Measurements from ENCODE around the gene TMEM217. TPM values are rescaled to one million over a fixed set of nuclear protein-coding genes. Genes with fewer than 3 reads are reported as not detected.

The TMEM217 gene
- total and polyA plus RNA-seq, 12 donors = 1.5 to 26.7 (median 5.6) TPM; not detected in 1

DNA sequence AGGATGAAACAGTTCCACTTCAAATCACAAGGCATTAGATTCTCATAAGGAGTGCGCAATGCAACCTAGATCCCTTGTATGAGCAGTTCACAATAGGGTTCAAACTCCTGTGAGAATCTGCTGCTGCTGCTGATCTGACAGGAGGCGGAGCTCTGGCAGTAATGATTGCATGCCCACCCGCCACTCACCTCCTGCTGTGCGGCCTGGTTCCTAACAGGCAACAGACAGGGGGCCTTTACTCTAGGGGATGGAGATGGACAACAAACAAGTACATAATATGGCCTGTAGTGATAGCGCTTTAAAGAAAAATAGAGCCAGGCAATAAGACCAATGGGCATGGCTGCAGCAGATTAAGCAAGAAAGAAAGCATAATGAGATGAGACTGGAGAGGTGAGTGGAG lies 3.1 kb downstream of the TMEM217 start:
- Histone ChIP-seq H3K9me3 (replicated peaks in 1 of 3) (no peaks in the 10 kb centered on the region), H3K27me3 (no peaks in the 10 kb centered on the region), H3K4me1 (replicated peaks in 1 of 2) (peaks cover 7 to 22% of the 10 kb centered on the region in 2 donors), H3K27ac (no peak overlapping the region), H3K4me3 (no peak overlapping the region), H3K36me3 (replicated peaks in 1 of 2) (no peaks in the 10 kb centered on the region)
- intact Hi-C loops (cut with DNase I) = no loop called here
- DNase-seq = no peak
- WGBS, 4 donors = 93 to 100% (median 96%) methylated on average over 5 of the region's 5 CpGs
- TF ChIP-seq, protein P1, sequence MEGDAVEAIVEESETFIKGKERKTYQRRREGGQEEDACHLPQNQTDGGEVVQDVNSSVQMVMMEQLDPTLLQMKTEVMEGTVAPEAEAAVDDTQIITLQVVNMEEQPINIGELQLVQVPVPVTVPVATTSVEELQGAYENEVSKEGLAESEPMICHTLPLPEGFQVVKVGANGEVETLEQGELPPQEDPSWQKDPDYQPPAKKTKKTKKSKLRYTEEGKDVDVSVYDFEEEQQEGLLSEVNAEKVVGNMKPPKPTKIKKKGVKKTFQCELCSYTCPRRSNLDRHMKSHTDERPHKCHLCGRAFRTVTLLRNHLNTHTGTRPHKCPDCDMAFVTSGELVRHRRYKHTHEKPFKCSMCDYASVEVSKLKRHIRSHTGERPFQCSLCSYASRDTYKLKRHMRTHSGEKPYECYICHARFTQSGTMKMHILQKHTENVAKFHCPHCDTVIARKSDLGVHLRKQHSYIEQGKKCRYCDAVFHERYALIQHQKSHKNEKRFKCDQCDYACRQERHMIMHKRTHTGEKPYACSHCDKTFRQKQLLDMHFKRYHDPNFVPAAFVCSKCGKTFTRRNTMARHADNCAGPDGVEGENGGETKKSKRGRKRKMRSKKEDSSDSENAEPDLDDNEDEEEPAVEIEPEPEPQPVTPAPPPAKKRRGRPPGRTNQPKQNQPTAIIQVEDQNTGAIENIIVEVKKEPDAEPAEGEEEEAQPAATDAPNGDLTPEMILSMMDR (IDR thresholded peaks at IDR 0.05) = no peak
- TF ChIP-seq POLR2A (IDR thresholded peaks at IDR 0.05) = no peak

DNA sequence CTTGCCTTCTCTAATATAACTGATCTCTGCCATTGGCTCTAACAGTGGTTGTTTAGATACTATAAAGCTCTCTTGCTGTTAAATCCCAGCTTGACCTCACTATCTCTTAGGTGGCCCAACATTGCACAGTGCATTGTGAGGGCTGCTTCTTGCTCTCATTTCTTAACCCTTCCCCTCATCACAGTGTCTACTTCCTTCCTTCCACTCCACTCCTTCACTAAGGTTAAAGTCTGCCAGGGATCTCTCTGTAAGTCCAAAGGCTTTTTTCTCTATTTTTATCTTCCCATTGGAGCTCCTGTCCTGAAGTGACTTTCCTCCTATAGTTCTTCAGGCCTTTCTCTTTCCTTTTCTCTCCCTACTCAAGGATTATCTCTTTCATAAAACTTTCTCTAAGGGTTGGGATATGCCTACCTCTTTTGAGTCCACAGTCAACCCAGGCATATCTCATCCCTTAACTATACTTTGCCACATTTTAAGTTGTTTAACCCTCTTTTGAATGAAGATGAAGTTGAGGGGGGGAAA lies 4.4 kb downstream of the TMEM217 start:
- H3K4me1 ChIP-seq (replicated peaks in 1 of 2) = peaks cover 3 to 9% of the 10 kb centered on the region in 2 donors
- no peaks in the 10 kb centered on the region for H3K27me3 ChIP-seq
- no peak overlapping the region for H3K27ac ChIP-seq
- intact Hi-C loops (cut with DNase I) = no loop called here
- no peaks in the 10 kb centered on the region for H3K9me3 ChIP-seq (replicated peaks in 1 of 3)
- no peak for DNase-seq
- no peak for TF ChIP-seq POLR2A (IDR thresholded peaks at IDR 0.05)
- TF ChIP-seq, protein P1 (IDR thresholded peaks at IDR 0.05) = no peak
- no peak overlapping the region for H3K4me3 ChIP-seq
- no peaks in the 10 kb centered on the region for H3K36me3 ChIP-seq (replicated peaks in 1 of 2)

DNA sequence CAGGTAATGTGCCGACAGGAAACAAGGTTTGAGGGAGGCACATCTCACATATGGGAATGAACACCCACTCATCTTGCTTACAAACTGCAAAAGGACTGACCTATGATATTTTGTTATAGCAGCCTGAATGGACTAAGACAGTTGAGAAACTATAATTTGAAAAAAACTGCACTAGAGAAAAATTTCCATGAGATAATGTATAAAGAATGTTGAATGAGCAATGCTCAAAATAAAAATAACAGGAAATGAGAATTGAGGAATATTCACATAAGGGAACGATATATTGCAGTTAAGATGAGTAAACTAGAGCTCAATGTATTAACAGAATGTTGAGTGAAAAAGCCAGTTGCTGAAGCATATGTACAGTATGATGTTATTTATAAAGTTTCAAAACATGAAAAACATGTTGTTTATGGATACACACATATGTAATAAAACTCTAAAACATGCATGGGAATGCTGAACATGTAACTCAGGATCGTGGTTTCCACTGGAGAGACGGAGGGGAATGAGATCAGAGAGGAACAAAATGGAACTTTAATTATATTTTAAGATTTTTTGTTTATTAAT lies 6.6 kb downstream of the TMEM217 start:
- Histone ChIP-seq H3K27ac (no peak overlapping the region), H3K4me3 (no peak overlapping the region), H3K4me1 (replicated peaks in 1 of 2) (no peaks in the 10 kb centered on the region), H3K27me3 (no peaks in the 10 kb centered on the region), H3K9me3 (replicated peaks in 1 of 3) (no peaks in the 10 kb centered on the region), H3K36me3 (replicated peaks in 1 of 2) (no peaks in the 10 kb centered on the region)
- no peak for DNase-seq
- no peak for TF ChIP-seq POLR2A (IDR thresholded peaks at IDR 0.05)
- intact Hi-C loops (cut with DNase I) = no loop called here
- WGBS, 4 donors = 75 to 82% (median 79%) methylated on average over 4 of the region's 4 CpGs

DNA sequence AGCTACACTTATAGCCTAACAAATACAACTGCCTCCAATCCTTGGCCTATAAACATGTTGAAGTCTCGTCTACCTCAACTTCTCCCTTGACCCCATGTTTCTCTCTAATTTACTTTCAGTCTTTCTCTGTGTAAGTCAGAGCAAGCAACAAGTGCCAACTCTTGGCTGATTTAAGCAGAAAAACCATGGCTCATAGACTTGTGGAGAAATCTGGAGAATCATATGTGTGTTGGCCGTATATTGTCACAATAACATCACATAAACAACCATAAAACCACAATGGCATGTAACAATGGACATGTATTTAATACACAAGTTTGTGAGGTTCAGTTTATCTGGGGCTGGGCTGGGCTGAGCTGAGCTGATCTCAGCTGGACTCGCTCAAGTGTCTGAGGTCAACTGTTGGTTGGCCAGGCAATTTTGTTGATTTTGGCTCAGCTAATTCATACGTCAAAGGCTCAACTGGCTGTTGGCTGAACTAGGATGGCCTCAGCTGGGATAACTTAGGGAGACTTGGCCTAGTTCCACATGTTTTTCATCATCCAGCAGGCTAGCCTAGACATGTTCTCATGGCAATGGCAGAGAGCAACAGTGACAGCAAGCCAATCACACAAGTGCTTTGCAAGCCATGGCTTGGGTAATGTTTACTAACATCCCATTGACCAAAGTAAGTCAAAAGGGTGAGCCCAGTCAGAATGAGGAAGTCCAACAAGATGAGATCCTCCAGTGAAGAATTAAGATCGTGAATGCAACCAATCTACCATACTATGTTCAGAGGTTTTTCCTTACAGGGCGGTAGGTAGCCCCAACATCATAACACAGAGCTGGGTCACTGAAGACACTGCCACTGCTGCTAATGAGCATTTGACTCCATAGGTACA lies 13.3 kb downstream of the TMEM217 start:
- Histone ChIP-seq H3K27ac (peak overlapping the region; percentile 69 to 92 (median 87)), H3K36me3 (replicated peaks in 1 of 2) (no peaks in the 10 kb centered on the region), H3K27me3 (no peaks in the 10 kb centered on the region), H3K4me3 (no peak overlapping the region), H3K4me1 (replicated peaks in 1 of 2) (peaks cover 24 to 33% of the 10 kb centered on the region in 2 donors), H3K9me3 (replicated peaks in 1 of 3) (no peaks in the 10 kb centered on the region)
- WGBS, 4 donors = 36 to 47% (median 46%) methylated on average over 6 of the region's 6 CpGs
- peak; percentile 81 to 96 (median 90) for DNase-seq
- intact Hi-C loops (cut with DNase I) = no loop called here
- peak in 1 of 2 donors; percentile 77 for TF ChIP-seq POLR2A (IDR thresholded peaks at IDR 0.05)
- TF ChIP-seq, protein P1 (IDR thresholded peaks at IDR 0.05) = no peak
